Thyroid gland (tissue), 4 donors: Measurements from ENCODE around the gene KLHL20. TPM values are rescaled to one million over a fixed set of nuclear protein-coding genes. Genes with fewer than 3 reads are reported as not detected.

Source experiments
- DNase-seq, 2 donors: peaks; one replicate each; pipeline ENCODE4 v3.0.0-alpha.2; 2019
- H3K27ac ChIP-seq, 3 donors: fragments of 200-600 bp; sonication (generic); 1 replicate in 2 of 3; 2 replicates in 1 of 3; pipeline ENCODE4 v1.5.1; 2016 to 2019; ENCODE audit warnings: mild to moderate bottlenecking in 1 of 3, moderate library complexity in 1 of 3
- H3K27me3 ChIP-seq: fragments of 200-600 bp; sonication (generic); one replicate; pipeline ENCODE4 v1.5.1; 2019
- H3K36me3 ChIP-seq, 2 donors: fragments of 200-600 bp; sonication (generic); one replicate each; pipeline ENCODE4 v1.5.1; 2016 to 2019
- H3K4me1 ChIP-seq, 2 donors: fragments of 200-600 bp; sonication (generic); one replicate each; pipeline ENCODE4 v1.5.1; 2017 to 2019
- H3K4me3 ChIP-seq, 3 donors: fragments of 200-600 bp; sonication (generic); replicated peaks in 1 of 3; 1 replicate in 2 of 3; 2 replicates in 1 of 3; pipeline ENCODE4 v1.5.1; 2016; ENCODE audit warnings: mild to moderate bottlenecking in 1 of 3
- H3K9me3 ChIP-seq: fragments of 200-600 bp; sonication (generic); one replicate; pipeline ENCODE4 v1.5.1; 2017
- CTCF ChIP-seq, 6 experiments: fragments of 200-600 bp in 3 of 6; fragments of 450-650 bp in 3 of 6; sonication (generic) in 3 of 6; IDR thresholded peaks; one replicate each; pipeline ENCODE4 v1.5.1; 2016 to 2019; ENCODE audit warnings: antibody characterized with exemption in 6 of 6, mild to moderate bottlenecking in 2 of 6, inconsistent platforms in 1 of 6, moderate library complexity in 1 of 6
- POLR2A ChIP-seq, 2 donors: fragments of 450-650 bp; IDR thresholded peaks; one replicate each; pipeline ENCODE4 v1.6.1; 2017; ENCODE audit warnings: antibody characterized with exemption in 2 of 2, mild to moderate bottlenecking in 2 of 2, moderate library complexity in 1 of 2
- WGBS, 2 donors: methylation state at CpG; one replicate each; pipeline ENCODE4 v1.1.5; 2017; 5-methylcytosine and 5-hydroxymethylcytosine counted together
- intact Hi-C: fragments of 100-400 bp; cut with DNase I; formaldehyde crosslinking; loops from one replicate; pipeline ENCODE4 v1.15.1; 2023
- total RNA-seq, 4 donors: library from RNA; depleted of rRNA; stranded (reverse); fragments of >200 nt; gene quantifications; one replicate each; pipeline ENCODE4 v1.2.3, GENCODE V29; 2016

KLHL20 gene
- total RNA-seq, 4 donors from 2014 or later = 23.2 to 36.4 (median 28.1) TPM

GRCh38 chr1:173771560-173771959 is 56.8 kb downstream of the KLHL20 start:
- 100% methylated on average over 1 of the region's 1 CpG for WGBS, 2 donors
- H3K4me1 ChIP-seq = no peaks in the 10 kb centered on the region
- H3K4me3 ChIP-seq = no peak overlapping the region
- H3K27me3 ChIP-seq = no peaks in the 10 kb centered on the region
- no peaks in the 10 kb centered on the region for H3K9me3 ChIP-seq
- H3K27ac ChIP-seq = no peak overlapping the region
- intact Hi-C loops = no loop called here
- TF ChIP-seq POLR2A (IDR thresholded peaks at IDR 0.05) = no peak
- DNase-seq = no peak
- H3K36me3 ChIP-seq = peaks cover 5 to 9% of the 10 kb centered on the region in 2 donors

GRCh38 chr1:173775578-173776226 is 60.9 kb downstream of the KLHL20 start:
- TF ChIP-seq POLR2A (IDR thresholded peaks at IDR 0.05) = no peak
- TF ChIP-seq CTCF (IDR thresholded peaks at IDR 0.05) = no peak
- Histone ChIP-seq H3K9me3 (no peaks in the 10 kb centered on the region), H3K4me3 (no peak overlapping the region), H3K27ac (no peak overlapping the region), H3K4me1 (no peaks in the 10 kb centered on the region), H3K27me3 (no peaks in the 10 kb centered on the region), H3K36me3 (peaks cover 7 to 9% of the 10 kb centered on the region in 2 donors)
- intact Hi-C loops = no loop called here
- no peak for DNase-seq
- WGBS, 2 donors = 93 to 97% methylated on average over 5 of the region's 5 CpGs

- 96 to 99% methylated on average over 4 of the region's 4 CpGs for WGBS, 2 donors
- Histone ChIP-seq H3K4me1 (no peaks in the 10 kb centered on the region), H3K36me3 (peaks cover 24 to 27% of the 10 kb centered on the region in 2 donors)
Observed at GRCh38 chr1:173779936-173780335, 65.2 kb downstream of the KLHL20 start.

DNA sequence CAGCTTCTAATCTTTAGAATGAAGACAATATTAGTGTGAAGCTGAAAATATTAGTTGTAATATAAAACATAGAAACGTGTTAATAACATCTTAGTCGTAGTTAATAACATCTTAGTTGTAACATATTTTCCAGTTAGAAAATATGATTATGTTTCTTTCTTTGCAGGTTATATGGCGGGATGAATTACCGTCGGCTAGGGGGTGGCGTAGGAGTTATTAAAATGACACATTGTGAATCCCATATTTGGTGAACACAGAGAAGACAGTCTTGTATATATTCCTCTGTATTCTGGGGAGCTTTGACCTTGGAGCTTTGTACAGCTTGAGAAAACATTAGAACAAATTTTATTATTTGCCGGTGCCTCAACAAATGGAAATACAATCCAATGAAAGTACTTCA is 70.2 kb downstream of the KLHL20 start:
- no peaks in the 10 kb centered on the region for H3K4me1 ChIP-seq
- TF ChIP-seq CTCF (IDR thresholded peaks at IDR 0.05) (no peak), POLR2A (IDR thresholded peaks at IDR 0.05) (no peak)
- DNase-seq = no peak
- H3K27ac ChIP-seq = no peak overlapping the region
- no peaks in the 10 kb centered on the region for H3K9me3 ChIP-seq
- WGBS, 2 donors = 96 to 98% methylated on average over 7 of the region's 7 CpGs
- H3K36me3 ChIP-seq = peaks cover 31 to 38% of the 10 kb centered on the region in 2 donors
- H3K4me3 ChIP-seq = no peak overlapping the region
- intact Hi-C loops = no loop called here
- no peaks in the 10 kb centered on the region for H3K27me3 ChIP-seq

More at GRCh38 chr1:173779936-173780335, 65.2 kb downstream of the KLHL20 start:
- Histone ChIP-seq H3K27ac (no peak overlapping the region), H3K4me3 (no peak overlapping the region), H3K9me3 (no peaks in the 10 kb centered on the region), H3K27me3 (no peaks in the 10 kb centered on the region)
- TF ChIP-seq CTCF (IDR thresholded peaks at IDR 0.05) (no peak), POLR2A (IDR thresholded peaks at IDR 0.05) (no peak)
- no peak for DNase-seq
- intact Hi-C loops = no loop called here

DNA sequence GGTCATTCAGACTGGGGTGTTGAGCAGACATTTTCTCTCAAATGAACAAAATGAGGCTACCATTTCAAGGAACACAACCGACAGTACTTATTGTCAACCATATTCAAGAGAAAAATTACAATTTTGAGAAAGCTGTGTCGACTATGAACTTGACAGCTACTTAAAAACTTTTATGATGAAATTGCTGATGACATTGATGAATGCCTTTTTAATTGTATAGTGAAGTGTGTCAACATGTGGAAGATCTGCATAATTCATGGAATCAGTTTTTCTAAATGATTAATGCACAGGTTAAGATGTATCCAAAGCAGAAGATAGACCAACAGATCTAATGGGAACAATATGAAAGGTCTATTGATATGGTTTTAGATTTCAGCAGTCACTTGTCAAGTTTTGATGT is 75.1 kb downstream of the KLHL20 start:
- Histone ChIP-seq H3K27ac (no peak overlapping the region), H3K27me3 (no peaks in the 10 kb centered on the region), H3K9me3 (no peaks in the 10 kb centered on the region), H3K4me1 (no peaks in the 10 kb centered on the region), H3K36me3 (peaks cover 12 to 16% of the 10 kb centered on the region in 2 donors), H3K4me3 (no peak overlapping the region)
- no peak for DNase-seq
- intact Hi-C loops = no loop called here
- WGBS, 2 donors = 96 to 98% methylated on average over 2 of the region's 2 CpGs
- TF ChIP-seq POLR2A (IDR thresholded peaks at IDR 0.05) (no peak), CTCF (IDR thresholded peaks at IDR 0.05) (no peak)
